Measurements from ENCODE around the gene MORC1. TPM values are rescaled to one million over a fixed set of nuclear protein-coding genes. Genes with fewer than 3 reads are reported as not detected.

MORC1 gene
- total RNA-seq, 1 donor from 2014 or later, result not detected

GRCh38 chr3:108953210-108953609, 164.7 kb downstream of the MORC1 start:
- no peak overlapping the region for H3K4me2 ChIP-seq
- no peak overlapping the region for H3K9ac ChIP-seq
- H4K20me1 ChIP-seq (ENCODE audit: low read depth), result no peaks in the 10 kb centered on the region
- H3K27me3 ChIP-seq, result no peaks in the 10 kb centered on the region
- H3K4me3 ChIP-seq, result no peak overlapping the region
- Mint-ChIP-seq H3K4me1 (no peaks in the 10 kb centered on the region), H3K27ac (no peak overlapping the region), H3K9me3 (no peaks in the 10 kb centered on the region), H3K4me3 (no peak overlapping the region), H3K27me3 (ENCODE audit: insufficient read depth, low read depth) (no peaks in the 10 kb centered on the region), H3K36me3 (no peaks in the 10 kb centered on the region)
- no peaks in the 10 kb centered on the region for H3K4me1 ChIP-seq
- no peaks in the 10 kb centered on the region for H3K79me2 ChIP-seq (ENCODE audit: low read depth)
- no peaks in the 10 kb centered on the region for H3F3A ChIP-seq (ENCODE audit: low read depth)
- H3K27ac ChIP-seq, result no peak overlapping the region
- no peak for TF ChIP-seq CTCF (IDR thresholded peaks at IDR 0.05)
- no peak for TF ChIP-seq EZH2phosphoT487 (IDR thresholded peaks at IDR 0.05)
- TF ChIP-seq EZH2 (IDR thresholded peaks at IDR 0.05), result no peak
- peak overlapping the region; percentile 31 for H2AFZ ChIP-seq (replicated peaks)
- no peaks in the 10 kb centered on the region for H3K9me3 ChIP-seq (ENCODE audit: low read depth)
- no peak for DNase-seq (ENCODE audit: low spot score)
- no peaks in the 10 kb centered on the region for H3K36me3 ChIP-seq

GRCh38 chr3:108951820-108952501, 166.0 kb downstream of the MORC1 start:
- no peak for DNase-seq (ENCODE audit: low spot score)
- Mint-ChIP-seq H3K4me1 (no peaks in the 10 kb centered on the region), H3K4me3 (no peak overlapping the region), H3K27me3 (ENCODE audit: insufficient read depth, low read depth) (no peaks in the 10 kb centered on the region), H3K27ac (no peak overlapping the region), H3K9me3 (no peaks in the 10 kb centered on the region), H3K36me3 (no peaks in the 10 kb centered on the region)
- Histone ChIP-seq H3K9ac (no peak overlapping the region), H3K4me1 (no peaks in the 10 kb centered on the region), H3K9me3 (ENCODE audit: low read depth) (no peaks in the 10 kb centered on the region), H3K27me3 (no peaks in the 10 kb centered on the region), H3K79me2 (ENCODE audit: low read depth) (no peaks in the 10 kb centered on the region), H2AFZ (replicated peaks) (peak overlapping the region; percentile 63), H4K20me1 (ENCODE audit: low read depth) (no peaks in the 10 kb centered on the region), H3K27ac (no peak overlapping the region), H3K4me2 (no peak overlapping the region), H3K36me3 (no peaks in the 10 kb centered on the region), H3K4me3 (no peak overlapping the region), H3F3A (ENCODE audit: low read depth) (no peaks in the 10 kb centered on the region)
- TF ChIP-seq EZH2 (IDR thresholded peaks at IDR 0.05) (no peak), CTCF (IDR thresholded peaks at IDR 0.05) (no peak), EZH2phosphoT487 (IDR thresholded peaks at IDR 0.05) (no peak)

GRCh38 chr3:108947855-108948254, 170.1 kb downstream of the MORC1 start:
- Mint-ChIP-seq H3K4me1 (no peaks in the 10 kb centered on the region), H3K27me3 (ENCODE audit: insufficient read depth, low read depth) (no peaks in the 10 kb centered on the region), H3K36me3 (no peaks in the 10 kb centered on the region), H3K9me3 (no peaks in the 10 kb centered on the region), H3K4me3 (no peak overlapping the region), H3K27ac (no peak overlapping the region)
- Histone ChIP-seq H3K4me2 (no peak overlapping the region), H3K36me3 (no peaks in the 10 kb centered on the region), H3K9me3 (ENCODE audit: low read depth) (no peaks in the 10 kb centered on the region), H3F3A (ENCODE audit: low read depth) (no peaks in the 10 kb centered on the region), H2AFZ (replicated peaks) (no peak overlapping the region), H3K27me3 (no peaks in the 10 kb centered on the region), H4K20me1 (ENCODE audit: low read depth) (no peaks in the 10 kb centered on the region), H3K27ac (no peak overlapping the region), H3K4me3 (no peak overlapping the region), H3K79me2 (ENCODE audit: low read depth) (no peaks in the 10 kb centered on the region), H3K4me1 (no peaks in the 10 kb centered on the region), H3K9ac (no peak overlapping the region)
- DNase-seq (ENCODE audit: low spot score), result no peak
- TF ChIP-seq EZH2 (IDR thresholded peaks at IDR 0.05) (no peak), EZH2phosphoT487 (IDR thresholded peaks at IDR 0.05) (no peak), CTCF (IDR thresholded peaks at IDR 0.05) (no peak)
